HG03108 (cell line): Measurements from ENCODE around the gene ACAT2.
"Not testable (repeated sequence)": the region's sequence is repeated elsewhere in the genome, so short reads cannot be mapped to it uniquely, and the experiment has no call there.

Source experiments
- ATAC-seq: cut with Tn5 transposase; IDR thresholded peaks from one replicate; pipeline ENCODE4 v1.9.1; 2021; ENCODE audit warnings: moderate library complexity; ENCODE audit not compliant: unreplicated experiment

The ACAT2 gene

GRCh38 chr6:159762681-159763293 is 942 bp downstream of the ACAT2 start:
- peak; percentile 2 for ATAC-seq

- no peak for ATAC-seq
These were observed 5.1 kb downstream of the ACAT2 start for GRCh38 chr6:159766906-159767305.

GRCh38 chr6:159769470-159769869 is 7.6 kb downstream of the ACAT2 start:
- ATAC-seq, result no peak

GRCh38 chr6:159772196-159772595 is 10.4 kb downstream of the ACAT2 start:
- no peak for ATAC-seq

GRCh38 chr6:159777240-159777904 is 15.5 kb downstream of the ACAT2 start:
- ATAC-seq, result no peak

- no peak for ATAC-seq
These were observed 16.3 kb downstream of the ACAT2 start for GRCh38 chr6:159778131-159778530.

- ATAC-seq, result no peak
These were observed 16.8 kb downstream of the ACAT2 start for GRCh38 chr6:159778542-159779103.

GRCh38 chr6:159788276-159788675 is 26.4 kb downstream of the ACAT2 start:
- ATAC-seq, result no peak

GRCh38 chr6:159788753-159789376 is 27.0 kb downstream of the ACAT2 start:
- peak; percentile 0 for ATAC-seq

- ATAC-seq, result peak; percentile 70
These were observed 27.7 kb downstream of the ACAT2 start, which contains the start of gene TCP1 for GRCh38 chr6:159789377-159790148. Gene TCP1, minus strand, starts transcription at chr6:159789602. Its CDS starts 134 bp downstream, at chr6:159789468.

GRCh38 chr6:159790149-159790955 is 28.5 kb downstream of the ACAT2 start, which contains the start of gene MRPL18:
Gene MRPL18, plus strand, starts transcription at chr6:159790467. Its CDS starts 121 bp downstream, at chr6:159790588.
- ATAC-seq, result peak; percentile 81

GRCh38 chr6:159790956-159791598 is 29.2 kb downstream of the ACAT2 start:
- ATAC-seq, result no peak

- not testable (repeated sequence) for ATAC-seq
These were observed 33.1 kb downstream of the ACAT2 start for GRCh38 chr6:159794976-159795375.

GRCh38 chr6:159797554-159797953 is 35.7 kb downstream of the ACAT2 start:
- no peak for ATAC-seq

GRCh38 chr6:159800141-159800865 is 38.5 kb downstream of the ACAT2 start, which contains the start of gene PNLDC1:
Gene PNLDC1, plus strand, starts transcription at chr6:159800276. Its CDS starts 32 bp downstream, at chr6:159800308.
- ATAC-seq, result no peak

GRCh38 chr6:159801935-159802334 is 40.1 kb downstream of the ACAT2 start:
- ATAC-seq, result no peak

GRCh38 chr6:159804504-159804903 is 42.7 kb downstream of the ACAT2 start:
- ATAC-seq, result no peak

GRCh38 chr6:159805440-159806020 is 43.7 kb downstream of the ACAT2 start:
- no peak for ATAC-seq
